ENCODE measurements around the gene ETV6.
"Not testable (repeated sequence)": the region's sequence is repeated elsewhere in the genome, so short reads cannot be mapped to it uniquely, and the experiment has no call there.

ETV6 gene

DNA sequence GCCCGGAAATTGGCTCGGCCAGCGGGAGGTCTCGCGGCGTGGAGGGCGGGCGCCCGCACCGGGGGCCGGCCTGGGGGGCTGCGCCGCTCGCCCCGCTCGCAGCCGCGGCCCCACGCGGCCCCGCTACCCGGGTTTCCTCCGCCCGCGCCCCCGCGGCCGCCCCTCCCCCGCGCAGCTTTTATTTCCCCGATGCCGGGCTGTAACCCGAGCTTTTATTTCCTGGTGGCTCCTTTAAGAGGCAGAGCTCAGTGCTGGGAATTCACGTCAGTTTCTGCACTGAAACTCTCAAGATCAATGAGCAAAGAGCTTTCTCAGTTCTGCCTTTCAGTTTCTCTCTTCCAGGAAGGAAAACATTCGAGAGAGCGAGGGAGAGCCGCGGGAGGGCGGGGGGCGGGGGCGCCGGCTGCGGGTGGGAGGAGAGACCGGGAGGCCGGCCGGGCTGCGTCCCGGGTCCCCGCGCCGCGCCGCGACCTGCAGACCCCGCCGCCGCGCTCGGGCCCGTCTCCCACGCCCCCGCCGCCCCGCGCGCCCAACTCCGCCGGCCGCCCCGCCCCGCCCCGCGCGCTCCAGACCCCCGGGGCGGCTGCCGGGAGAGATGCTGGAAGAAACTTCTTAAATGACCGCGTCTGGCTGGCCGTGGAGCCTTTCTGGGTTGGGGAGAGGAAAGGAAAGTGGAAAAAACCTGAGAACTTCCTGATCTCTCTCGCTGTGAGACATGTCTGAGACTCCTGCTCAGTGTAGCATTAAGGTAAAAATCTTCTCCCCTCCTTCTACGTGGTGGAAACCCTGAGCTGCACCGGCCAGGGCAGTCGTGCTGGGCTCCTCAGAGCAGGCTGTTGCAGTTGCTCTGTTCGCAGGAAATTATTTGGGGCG is at the start of gene ETV6:
Gene ETV6, plus strand, starts transcription at position 262 of the 873 bp plus-strand sequence. Its CDS starts 454 bp downstream, at position 716.
- DNase-seq = peak; percentile 97

DNA sequence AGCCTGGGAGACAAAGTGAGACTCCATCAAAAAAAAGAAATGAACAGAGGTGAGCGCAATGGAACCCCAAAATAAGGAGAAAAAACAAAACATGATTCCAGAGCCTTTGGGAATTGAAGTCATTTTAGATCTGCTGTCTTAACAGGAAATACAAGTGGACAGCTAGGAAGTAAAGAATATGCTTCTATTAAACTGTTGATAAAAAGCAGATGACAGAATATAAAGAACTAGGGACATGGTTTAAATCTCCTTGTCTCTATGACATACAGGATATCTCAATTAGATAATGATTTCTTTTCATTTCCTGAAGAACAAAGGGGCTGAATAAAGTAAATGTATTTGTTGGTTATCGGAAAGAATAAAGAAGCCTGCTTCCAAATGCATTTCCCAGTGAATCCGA is 49.3 kb upstream of the ETV6 start:
- DNase-seq = no peak

DNA sequence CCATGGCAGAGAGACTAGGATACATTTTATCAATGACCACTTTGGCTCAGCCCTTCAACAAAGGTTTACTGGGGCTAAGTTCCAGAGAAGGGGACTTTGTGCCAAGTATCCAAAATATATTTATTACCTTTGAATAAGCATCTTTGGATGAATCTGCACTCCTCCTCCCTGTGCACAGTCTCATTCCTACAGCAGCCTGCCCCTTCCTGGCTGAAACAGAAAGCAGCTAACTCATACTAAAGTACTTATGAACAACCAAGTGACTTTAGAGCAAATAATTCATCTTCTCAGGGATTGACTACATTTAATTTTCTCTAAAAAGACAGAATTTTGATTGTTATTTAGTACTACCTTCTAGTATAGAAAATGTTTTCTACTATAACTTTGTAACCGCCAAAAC is 47.8 kb upstream of the ETV6 start:
- DNase-seq = no peak

DNA sequence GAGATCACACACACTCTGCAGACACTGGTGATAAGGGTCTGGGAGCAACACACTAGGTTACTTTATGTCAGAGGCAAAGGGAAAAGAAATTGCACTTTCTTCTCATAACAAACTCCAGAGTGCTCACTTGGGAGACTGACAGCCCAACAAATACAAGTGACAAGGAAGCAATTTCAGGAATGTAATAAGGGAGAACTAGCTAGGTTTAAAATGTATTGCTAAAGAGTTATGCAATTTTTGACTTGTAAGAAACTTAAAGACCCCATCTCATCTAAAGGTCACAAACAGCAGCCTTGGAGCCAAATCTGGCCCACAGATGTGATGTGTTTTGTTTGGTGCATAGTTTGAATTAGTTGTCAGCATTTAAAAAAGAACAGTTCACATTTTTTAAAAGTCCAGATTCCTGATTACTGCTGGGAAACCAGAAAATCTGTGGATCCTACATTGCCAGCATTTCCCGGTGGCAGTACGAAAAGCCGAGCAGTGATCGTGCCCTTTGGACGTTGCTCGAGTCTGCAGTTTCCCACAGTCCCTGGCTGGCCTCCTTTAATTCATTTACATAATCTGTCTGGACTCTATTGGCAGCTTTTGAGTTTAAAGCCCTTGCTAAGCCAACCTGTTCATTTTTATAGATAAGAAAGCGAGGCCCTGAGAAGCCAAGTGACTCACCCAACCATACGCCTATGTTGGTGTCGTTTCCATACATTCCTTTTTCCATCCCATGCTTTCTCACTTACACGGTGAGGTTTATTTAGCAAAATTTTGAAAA is 42.0 kb upstream of the ETV6 start:
- DNase-seq = no peak

DNA sequence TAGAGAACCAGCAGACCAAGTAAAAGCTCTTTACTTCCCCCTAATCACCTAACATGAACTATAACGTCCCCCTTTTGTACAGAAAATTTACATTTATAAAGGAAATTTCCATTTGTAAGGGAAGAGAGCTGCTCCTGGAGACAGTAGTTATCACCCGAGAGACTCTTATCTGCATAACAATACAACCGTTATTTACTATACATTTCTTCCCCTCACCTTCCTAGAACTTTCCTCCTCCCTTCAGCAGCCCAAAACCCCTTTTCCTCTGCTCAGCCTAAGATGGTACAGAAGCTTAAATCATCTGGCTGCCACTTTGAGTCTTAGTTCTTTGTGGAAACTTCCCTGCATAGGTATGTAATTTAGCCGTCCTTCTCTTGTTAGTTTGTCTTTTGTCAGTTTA is 40.4 kb upstream of the ETV6 start:
- no peak for DNase-seq

DNA sequence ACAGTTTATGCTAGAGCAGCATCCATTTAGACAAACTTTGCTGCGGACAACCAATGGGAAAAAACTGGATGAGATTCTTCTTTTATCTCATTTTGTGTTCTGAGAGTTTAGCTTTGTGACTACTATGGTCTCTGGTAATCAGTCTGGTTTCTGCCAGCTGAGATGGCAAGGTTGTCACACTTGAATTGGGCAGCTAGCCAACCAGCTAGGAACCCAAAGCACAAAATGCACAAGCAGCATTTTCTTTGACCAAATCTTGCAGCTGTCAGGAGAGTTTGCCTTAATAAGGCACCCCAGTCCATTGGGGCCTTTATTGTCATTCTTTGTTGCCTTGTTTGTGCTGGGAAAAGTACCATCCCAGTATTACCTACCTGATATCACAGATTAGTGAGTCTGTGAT is 34.0 kb upstream of the ETV6 start:
- DNase-seq = no peak

DNA sequence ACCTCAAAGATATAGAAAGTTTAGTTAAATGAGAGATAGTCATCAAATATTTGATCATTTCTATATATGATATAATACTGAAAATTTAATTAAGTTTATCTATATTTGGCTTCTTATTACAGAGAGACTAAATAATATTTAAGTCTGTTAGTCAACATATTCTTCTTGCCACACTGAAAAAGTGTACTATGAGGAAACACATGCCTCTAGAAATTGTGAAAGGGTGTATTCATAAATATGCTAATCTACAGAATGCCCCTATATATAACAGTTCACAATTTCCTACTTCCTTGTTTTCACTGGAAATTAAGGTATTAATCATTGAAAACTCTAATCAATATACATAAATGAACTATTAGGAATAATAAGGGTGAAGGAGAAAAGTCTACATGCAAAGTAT is 31.4 kb upstream of the ETV6 start:
- peak; percentile 62 for DNase-seq

DNA sequence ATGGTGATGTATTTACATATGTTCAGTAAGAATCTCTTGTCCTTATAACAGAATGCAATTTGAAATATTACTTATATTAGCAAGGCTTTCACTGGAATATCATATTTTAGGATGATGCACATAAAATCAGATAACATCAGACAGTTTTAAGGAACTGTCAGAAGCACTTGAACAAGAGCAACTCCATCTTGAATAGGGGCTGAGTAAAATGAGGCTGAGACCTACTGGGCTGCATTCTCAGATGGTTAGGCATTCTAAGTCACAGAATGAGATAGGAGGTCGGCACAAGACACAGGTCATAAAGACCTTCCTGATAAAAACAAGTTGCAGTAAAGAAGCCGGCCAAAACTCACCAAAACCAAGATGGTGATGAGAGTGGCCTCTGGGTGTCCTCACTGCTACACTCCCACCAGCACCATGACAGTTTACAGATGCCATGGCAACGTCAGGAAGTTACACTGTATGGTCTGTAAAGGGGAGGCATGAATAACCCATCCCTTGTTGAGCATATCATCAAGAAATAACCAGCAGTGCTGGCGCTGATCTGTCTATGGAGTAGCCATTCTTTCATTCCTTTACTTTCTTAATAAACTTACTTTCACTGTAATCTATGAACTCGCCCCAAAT is 27.6 kb upstream of the ETV6 start:
- DNase-seq = peak; percentile 22

DNA sequence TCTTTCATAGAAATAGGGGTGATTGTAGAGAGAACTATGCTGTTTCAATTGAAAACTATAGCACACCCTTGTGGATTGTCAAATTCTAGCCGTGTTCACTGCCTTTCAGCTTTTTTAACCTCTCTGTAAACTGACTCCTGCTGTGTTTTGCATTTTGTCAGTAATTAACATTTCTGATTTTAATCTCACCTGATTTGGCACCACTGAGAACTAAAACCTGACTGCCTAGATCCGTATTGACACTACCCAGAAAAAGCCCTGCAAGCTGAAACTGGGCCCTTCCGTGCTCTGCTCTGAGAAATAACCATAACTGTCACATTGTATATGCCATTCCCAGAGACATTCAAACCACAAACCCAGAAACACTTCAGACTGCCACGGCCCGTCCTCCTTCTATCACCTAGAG is 26.6 kb upstream of the ETV6 start:
- peak; percentile 21 for DNase-seq

DNA sequence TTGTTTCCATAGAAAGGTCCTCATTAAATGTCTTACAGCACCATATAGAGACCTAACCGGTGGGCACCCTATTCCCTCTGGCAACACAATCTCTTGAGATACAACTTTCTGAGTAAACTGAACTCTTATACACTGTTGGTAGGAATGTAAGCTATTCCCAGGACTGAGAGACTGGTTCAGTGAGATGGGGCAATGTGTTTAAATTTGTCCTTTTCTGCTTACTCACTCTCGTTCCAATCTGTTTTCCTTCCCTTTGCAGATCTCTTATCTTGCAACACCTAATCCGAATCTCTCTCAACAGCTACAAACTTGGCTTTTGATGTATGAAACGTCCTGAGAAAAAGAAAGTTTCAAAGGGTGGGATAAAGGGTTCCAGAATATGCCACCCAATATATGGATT is 26.1 kb upstream of the ETV6 start:
- DNase-seq = peak; percentile 64

DNA sequence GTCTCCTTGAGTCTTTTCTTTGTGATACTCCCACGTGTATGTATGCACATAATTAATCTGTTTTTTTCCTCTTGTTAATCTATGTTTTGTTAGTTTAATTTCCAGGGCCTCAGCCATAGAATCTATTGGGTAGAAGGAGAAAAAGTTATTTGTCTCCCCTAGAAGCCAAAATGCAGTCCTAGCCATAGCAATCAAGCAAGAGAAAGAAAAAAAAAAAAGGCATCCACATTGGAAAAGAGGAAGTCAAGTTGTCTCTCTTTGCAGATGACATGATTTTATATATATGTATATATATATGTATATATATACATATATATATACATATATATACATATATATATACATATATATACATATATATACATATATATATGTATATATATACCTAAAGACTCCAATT is 25.4 kb upstream of the ETV6 start:
- DNase-seq = peak; percentile 22

DNA sequence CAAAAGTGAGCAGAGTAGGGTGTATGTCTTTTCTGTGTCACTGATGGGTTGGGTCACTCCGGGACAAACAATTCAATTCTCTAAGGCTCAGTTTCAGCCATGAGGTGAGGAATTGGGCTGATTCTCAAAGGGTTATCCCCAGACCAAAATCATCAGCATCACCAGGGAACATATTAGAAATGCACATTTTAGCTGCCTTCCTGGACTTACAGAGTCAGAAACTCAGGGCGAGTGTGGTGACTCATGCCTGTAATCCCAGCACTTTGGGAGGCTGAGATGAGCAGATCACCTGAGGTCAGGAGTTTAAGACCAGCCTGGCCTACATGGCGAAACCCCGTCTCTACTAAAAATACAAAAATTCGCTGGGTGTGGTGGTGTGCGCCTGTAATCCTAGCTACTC is 21.8 kb upstream of the ETV6 start:
- DNase-seq = not testable (repeated sequence)

DNA sequence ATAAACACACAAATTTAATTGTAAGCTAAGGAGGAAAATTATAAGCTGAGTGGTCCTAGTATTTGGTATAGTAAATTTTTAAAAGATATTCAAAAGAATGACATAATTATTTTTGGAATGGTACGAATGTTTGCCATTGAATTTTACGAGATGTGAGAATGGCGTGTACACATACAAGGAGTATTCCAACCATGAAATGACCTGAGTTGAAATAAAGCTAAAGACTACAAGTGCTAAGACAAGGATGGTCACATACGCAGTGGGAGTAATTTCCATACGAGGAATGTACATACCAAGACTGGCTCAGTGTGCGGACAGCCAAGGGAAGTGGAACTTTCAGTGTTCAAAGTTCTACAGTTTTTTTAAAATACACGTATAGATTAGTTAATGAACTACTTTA is 21.1 kb upstream of the ETV6 start:
- no peak for DNase-seq

DNA sequence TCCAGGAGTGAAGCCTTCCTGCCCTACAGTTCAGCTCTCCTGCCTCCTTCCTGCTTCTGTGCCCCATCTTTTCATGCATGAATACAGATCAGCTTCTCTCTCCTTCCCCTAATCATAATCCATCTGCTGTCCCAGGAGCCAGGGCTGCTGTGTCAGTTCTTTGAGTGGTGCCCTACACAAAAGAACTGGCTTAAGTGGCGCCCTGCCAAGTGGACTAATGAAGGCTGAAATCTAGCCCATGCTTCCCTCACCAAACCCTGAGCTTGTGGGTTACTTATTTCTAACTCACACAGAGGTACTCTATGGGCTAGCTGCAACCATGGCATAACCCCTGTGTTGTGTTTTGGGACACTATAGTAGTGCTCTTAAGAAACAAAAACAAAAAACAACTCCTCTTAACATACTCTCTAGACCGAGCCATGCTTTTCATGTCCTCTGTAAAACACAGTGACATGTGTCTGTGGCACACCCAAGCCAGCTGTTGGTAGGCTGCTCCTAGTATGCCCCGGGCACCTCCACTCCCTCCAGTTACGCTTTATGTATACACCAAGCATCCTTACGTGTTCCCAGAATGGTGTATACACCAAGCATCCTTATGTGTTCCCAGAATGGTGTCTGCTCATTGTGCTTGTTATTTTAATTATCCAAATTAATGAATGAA is 19.3 kb upstream of the ETV6 start:
- DNase-seq = no peak

DNA sequence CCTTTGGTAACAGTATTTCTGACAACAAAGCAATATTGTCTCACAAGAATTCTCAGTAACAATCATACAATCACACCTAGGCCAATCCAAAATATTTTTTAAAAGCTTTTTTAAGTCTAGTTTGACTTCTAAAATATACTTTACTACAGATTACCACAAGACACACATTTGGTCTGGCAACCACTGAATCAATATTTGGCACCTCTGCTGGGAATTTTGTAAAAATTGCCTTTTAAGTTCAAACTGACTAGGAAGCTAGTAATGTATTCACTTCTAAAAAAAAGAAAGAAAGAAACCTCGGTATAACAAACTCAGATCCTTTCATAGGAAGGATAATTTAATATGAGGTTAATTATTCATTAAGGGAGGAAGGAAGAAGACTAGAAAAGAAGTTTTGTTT is 18.2 kb upstream of the ETV6 start:
- no peak for DNase-seq

DNA sequence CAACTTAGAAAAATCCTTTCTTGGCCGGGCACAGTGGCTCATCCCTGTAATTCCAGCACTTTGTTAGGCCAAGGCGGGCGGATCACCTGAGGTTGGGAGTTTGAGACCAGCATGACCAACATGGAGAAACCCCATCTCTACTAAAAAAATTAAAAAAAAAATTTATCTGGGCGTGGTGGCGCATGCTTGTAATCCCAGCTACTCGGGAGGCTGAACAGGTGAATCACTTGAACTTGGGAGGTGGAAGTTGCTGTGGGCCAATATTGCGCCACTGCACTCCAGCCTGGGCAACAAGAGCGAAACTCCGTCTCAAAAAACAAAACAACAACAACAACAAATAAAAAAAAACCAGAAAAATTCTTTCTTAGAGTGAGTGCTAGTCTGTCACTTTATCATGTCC is 17.6 kb upstream of the ETV6 start:
- DNase-seq = not testable (repeated sequence)

DNA sequence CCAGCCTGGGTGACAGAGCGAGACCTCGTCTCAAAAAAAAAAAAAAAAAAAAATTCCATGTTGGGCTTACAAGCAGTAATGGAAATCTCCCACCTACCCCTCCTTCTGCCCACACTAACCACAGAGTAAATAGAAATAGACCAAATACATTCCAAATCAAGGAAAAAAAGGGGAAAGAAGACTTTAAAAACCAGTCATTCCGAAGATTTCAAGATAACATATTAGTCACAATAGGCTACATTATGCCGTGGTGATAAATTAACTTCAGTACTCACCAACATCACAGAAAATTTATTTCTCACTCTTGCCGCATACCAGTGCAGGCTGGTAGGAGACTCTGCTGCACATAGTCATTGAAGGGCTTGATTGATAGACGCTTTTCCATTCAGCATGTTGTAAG is 15.5 kb upstream of the ETV6 start:
- no peak for DNase-seq

DNA sequence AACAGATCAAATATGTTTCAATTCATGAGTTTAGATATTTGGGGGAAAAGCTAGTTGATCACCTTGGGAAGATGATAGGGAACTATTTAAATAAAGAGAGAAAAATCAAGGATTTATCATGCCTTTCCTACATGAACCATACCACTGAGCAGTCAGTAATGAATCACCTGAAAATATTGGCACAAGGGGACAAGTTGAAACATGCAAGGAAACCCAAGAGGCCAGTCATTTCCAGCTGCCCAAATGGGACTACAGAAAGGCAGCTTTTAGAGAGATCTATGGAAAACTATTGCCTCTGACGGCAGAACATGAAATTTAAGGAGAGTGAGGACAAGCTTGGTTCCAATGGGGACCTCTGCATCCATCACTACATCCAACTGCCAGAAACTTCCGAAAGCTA is 14.1 kb upstream of the ETV6 start:
- DNase-seq = no peak

DNA sequence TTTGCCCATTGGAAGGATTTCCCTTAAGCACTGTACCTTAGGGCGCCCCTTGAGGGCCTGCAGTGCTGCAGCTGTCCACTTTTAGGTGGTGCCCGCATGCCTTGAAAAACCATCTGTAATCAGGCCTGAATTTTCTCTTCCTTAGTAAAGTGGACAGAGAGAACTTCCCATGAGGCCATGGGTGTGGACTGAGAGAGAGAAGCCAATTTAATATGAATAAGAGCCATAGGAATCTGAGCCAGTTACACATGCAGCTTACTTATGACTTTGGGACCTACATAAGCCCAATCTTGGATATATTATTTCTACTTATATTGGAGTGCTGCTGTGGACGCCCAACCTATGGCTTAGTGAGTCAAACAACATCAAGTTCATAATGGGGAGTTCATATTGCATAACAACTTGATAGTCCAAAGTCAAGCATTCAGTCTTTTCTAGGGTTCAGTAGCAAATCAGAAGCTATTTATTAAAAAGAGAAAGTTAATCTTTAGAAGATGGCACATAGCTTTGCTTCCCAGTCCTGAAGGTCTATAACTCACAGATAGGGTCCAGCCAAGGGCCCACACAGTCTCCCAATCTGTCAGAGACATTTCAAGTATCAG is 11.1 kb upstream of the ETV6 start:
- DNase-seq = no peak

DNA sequence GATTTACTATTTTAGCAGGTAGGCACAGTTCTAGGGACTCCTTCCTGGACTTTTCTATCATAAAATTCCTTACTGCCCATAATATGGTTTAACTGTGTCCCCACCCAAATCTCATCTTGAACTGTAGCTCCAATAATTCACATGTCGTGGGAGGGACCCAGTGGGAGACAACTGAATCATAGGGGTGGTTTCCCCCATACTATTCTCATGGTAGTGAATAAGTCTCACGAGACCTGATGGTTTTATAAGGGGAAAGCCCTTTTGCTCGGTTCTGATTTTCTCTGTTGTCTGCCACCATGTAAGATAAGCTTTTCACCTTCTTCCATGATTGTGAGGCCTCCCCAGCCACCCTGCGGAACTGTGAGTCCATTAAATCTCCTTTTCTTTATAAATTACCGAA is 10.0 kb upstream of the ETV6 start:
- peak; percentile 10 for DNase-seq

DNA sequence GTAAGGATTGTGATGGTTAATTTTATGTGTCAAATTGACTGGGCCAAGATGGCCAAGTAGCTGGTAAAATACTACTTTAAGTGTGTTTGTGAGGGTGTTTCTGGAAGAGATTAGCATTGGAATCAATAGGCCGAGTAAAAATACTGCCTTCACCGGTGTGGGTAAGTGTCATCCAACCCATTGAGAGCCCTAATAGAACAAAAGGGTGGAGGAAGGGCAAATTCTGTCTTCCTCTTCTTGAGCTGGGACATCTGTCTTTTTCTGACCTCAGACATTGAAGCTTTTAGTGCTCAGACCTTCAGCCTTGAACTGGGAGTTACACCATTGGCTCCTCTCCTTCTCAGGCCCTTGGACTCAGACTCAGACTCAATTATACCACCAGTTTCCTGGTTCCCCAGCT is 8.0 kb upstream of the ETV6 start:
- DNase-seq = no peak

DNA sequence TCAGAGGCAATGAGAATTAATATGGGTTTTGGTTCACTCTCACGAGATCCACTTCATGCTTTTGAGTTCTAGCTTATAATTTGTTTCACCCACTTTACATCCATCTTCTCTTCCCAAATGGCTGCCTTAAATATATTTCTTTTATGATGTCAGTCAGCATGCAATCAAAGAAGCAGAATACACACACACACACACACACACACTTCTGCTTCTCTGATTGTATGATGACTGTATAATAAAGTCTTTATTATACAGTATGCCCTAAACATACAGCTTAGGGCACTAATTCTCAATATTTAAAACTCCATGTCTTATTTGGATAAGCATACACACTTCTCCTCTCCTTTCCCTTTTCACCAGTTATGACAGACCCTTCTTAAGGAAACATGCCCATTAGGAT is 6.7 kb upstream of the ETV6 start:
- DNase-seq = no peak

DNA sequence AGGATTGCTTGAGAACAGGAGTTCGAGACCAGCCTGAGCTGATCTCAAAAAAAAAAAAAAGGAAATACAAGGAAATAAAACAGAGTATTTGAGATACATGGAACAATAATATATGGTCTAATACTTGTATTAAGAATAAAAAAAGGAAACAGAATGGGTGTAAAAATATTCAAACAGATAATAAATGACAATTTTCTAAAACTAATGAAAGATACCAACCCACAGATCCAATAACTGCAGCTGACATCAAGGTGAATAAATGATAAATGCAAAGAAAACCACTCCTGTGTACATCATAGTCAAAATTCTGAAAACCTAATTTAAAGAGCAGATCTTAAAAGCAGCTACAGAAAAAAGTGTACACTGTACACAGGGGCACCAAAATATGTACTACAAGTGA is 4.1 kb upstream of the ETV6 start:
- no peak for DNase-seq

Measured in inflammatory macrophage treated with lipopolysaccharide for 4 hours (primary cell).